DMS114 treated with DMSO at 0.1 percent for 48 hours (cell line): ENCODE results near the gene TCTN3.
"Not testable (repeated sequence)": the region's sequence is repeated elsewhere in the genome, so short reads cannot be mapped to it uniquely, and the experiment has no call there.

Experiments
- DNase-seq: peaks from one replicate; lab custom pipeline; 2025; ENCODE audit not compliant: unreplicated experiment; lab: John Stamatoyannopoulos, UW

Gene TCTN3

DNA sequence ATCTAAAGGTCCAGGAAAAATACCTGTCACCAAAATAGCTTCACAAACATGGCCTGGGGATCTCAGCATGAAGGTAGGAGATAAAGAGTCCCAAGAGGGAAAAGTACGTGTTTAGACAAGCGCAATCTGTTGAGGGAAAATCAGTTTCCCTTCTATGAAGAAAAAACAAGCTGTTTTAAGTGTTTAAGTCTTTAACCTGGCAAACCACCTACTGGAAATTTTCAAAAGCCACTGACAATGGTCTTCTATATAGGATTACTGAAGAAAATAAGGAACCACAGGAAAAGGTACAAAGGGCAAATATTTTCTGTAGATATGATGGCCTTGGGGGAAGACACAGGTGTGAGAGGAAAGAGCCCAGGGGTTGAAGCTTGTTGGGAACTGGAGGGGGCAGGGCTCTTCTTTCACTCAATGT is 58.4 kb downstream of the TCTN3 start:
- DNase-seq = no peak

- DNase-seq = no peak
These were observed 64.9 kb downstream of the TCTN3 start for GRCh38 chr10:95628786-95629185.

GRCh38 chr10:95626500-95626899 is 67.2 kb downstream of the TCTN3 start:
- no peak for DNase-seq

DNA sequence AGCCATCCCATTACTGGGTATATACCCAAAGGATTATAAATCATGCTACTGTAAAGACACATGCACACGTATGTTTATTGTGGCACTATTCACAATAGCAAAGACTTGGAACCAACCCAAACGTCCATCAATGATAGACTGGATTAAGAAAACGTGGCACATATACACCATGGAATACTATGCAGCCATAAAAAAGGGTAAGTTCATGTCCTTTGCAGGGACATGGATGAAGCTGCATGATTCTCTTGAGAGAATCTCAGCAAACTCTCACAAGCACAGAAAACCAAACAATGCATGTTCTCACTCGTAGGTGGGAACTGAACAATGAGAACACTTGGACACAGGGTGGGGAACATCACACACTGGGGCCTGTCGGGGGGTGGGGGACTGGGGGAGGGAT is 73.3 kb downstream of the TCTN3 start:
- DNase-seq = not testable (repeated sequence)

DNA sequence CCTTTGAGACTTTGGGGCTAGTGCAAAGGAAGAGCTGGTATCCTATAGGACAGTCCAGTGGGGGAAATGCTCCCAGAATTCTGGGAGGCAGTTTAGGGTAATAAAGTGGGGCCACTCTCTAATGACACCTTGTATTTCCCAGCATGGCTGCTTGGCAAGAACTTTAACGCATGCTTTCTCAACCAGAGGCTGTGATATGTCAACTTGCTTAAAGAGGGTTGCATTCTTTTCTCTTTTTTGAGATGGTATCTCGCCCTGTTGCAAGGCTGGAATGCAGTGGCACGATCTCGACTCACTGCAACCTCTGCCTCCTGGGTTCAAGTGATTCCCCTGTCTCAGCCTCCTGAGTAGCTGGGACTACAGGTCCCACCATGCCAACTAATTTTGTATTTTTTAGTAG is 75.6 kb downstream of the TCTN3 start:
- DNase-seq = no peak

DNA sequence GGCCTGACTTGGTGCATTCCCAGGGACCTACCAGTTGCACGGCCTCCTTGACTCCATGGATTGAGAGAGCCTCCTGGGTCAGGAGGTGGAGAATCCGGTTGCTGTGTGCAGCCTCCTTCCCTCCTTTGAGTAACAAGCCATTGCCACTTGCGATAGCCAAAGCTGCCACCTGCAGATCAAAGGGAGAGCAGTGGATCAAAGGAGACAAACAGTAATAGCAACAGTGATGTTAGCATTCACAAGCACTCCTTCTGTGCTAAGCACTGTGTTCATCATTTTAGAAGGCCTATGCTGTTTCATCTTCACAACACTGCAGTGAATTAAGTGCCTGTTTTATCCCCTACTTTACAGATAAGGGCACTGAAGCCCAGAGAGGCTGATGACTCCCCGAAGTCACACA is 77.3 kb downstream of the TCTN3 start:
- no peak for DNase-seq
